Vagina (tissue), 2 donors: ENCODE results near the gene ARTN. TPM values are rescaled to one million over a fixed set of nuclear protein-coding genes. Genes with fewer than 3 reads are reported as not detected.
A peak's percentile ranks its signal among the peaks of the same experiment; 100 is the strongest.

Source experiments
- DNase-seq, 2 donors: peaks; one replicate each; pipeline ENCODE4 v3.0.0-alpha.2; 2017; ENCODE audit errors: extremely low spot score in 2 of 2
- H3K27ac ChIP-seq: fragments of 200-600 bp; sonication (generic); one replicate; pipeline ENCODE4 v1.5.1; 2019
- H3K27me3 ChIP-seq: fragments of 200-600 bp; sonication (generic); one replicate; pipeline ENCODE4 v1.5.1; 2019
- H3K36me3 ChIP-seq, 2 donors: fragments of 200-600 bp; sonication (generic); one replicate each; pipeline ENCODE4 v1.5.1; 2017 to 2019
- H3K4me1 ChIP-seq: fragments of 200-600 bp; sonication (generic); one replicate; pipeline ENCODE4 v1.5.1; 2019
- H3K4me3 ChIP-seq, 2 donors: fragments of 200-600 bp; sonication (generic); 1 replicate in 1 of 2; 2 replicates in 1 of 2; pipeline ENCODE4 v1.5.1; 2016 to 2019
- H3K9me3 ChIP-seq: fragments of 200-600 bp; sonication (generic); one replicate; pipeline ENCODE4 v1.5.1; 2019
- POLR2A ChIP-seq, 2 donors: fragments of 450-650 bp; IDR thresholded peaks; one replicate each; pipeline ENCODE4 v1.6.1; 2017; ENCODE audit warnings: antibody characterized with exemption in 2 of 2, mild to moderate bottlenecking in 2 of 2, moderate library complexity in 2 of 2
- POLR2AphosphoS5 ChIP-seq, 2 donors: sonication (generic); formaldehyde crosslinking; IDR thresholded peaks; one replicate each; pipeline ENCODE4 v1.9.0; 2017; ENCODE audit warnings: antibody characterized with exemption in 2 of 2, mild to moderate bottlenecking in 2 of 2, low read depth in 1 of 2; ENCODE audit not compliant: insufficient read depth in 1 of 2
- intact Hi-C: fragments of 100-400 bp; cut with DNase I; formaldehyde crosslinking; loops from one replicate; pipeline ENCODE4 v1.15.1; 2023
- total RNA-seq: library from RNA; depleted of rRNA; stranded (reverse); fragments of >200 nt; gene quantifications from one replicate; pipeline ENCODE4 v1.2.3, GENCODE V29; 2016
- TF ChIP-seq, protein P1 (sequence below), 3 experiments: fragments of 450-650 bp in 2 of 3; fragments of 200-600 bp in 1 of 3; sonication (generic) in 1 of 3; IDR thresholded peaks; one replicate each; pipeline ENCODE4 v1.5.1; 2017 to 2019; ENCODE audit warnings: antibody characterized with exemption in 3 of 3, mild to moderate bottlenecking in 2 of 3, moderate library complexity in 2 of 3

Gene ARTN
- total RNA-seq, 1 donor from 2014 or later: 17.4 TPM

DNA sequence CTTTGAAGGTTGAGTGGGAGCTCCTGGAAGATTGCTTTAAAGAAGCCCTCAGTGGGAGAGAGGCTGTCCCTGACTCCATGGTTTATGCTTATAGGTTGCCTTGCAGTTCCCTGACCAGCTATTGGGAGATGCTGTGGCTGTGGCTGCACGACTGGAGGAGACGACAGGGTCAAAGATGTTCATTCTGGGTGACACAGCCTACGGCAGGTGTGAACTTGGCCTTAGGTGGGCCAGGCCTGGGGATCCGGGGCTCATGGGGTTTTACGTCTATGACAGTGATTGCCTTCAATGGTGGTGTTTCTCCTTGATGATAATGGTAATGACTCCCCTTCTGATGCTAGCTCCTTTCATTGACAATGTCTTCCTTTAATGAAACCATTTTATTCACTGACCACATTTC lies 36.9 kb downstream of the ARTN start:
- peak overlapping the region; percentile 76 to 77 for H3K4me3 ChIP-seq
- TF ChIP-seq POLR2AphosphoS5 (IDR thresholded peaks at IDR 0.05; ENCODE audit: insufficient read depth in 1 of 2, low read depth in 1 of 2): no peak
- TF ChIP-seq, protein P1, sequence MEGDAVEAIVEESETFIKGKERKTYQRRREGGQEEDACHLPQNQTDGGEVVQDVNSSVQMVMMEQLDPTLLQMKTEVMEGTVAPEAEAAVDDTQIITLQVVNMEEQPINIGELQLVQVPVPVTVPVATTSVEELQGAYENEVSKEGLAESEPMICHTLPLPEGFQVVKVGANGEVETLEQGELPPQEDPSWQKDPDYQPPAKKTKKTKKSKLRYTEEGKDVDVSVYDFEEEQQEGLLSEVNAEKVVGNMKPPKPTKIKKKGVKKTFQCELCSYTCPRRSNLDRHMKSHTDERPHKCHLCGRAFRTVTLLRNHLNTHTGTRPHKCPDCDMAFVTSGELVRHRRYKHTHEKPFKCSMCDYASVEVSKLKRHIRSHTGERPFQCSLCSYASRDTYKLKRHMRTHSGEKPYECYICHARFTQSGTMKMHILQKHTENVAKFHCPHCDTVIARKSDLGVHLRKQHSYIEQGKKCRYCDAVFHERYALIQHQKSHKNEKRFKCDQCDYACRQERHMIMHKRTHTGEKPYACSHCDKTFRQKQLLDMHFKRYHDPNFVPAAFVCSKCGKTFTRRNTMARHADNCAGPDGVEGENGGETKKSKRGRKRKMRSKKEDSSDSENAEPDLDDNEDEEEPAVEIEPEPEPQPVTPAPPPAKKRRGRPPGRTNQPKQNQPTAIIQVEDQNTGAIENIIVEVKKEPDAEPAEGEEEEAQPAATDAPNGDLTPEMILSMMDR (IDR thresholded peaks at IDR 0.05): no peak
- TF ChIP-seq POLR2A (IDR thresholded peaks at IDR 0.05): no peak
- intact Hi-C loops: no loop called here
- DNase-seq: no peak
- no peaks in the 10 kb centered on the region for H3K9me3 ChIP-seq
- H3K36me3 ChIP-seq: peaks cover 0 to 9% of the 10 kb centered on the region in 2 donors
- no peak overlapping the region for H3K27ac ChIP-seq
- H3K27me3 ChIP-seq: no peaks in the 10 kb centered on the region
- H3K4me1 ChIP-seq: peaks cover 24% of the 10 kb centered on the region

DNA sequence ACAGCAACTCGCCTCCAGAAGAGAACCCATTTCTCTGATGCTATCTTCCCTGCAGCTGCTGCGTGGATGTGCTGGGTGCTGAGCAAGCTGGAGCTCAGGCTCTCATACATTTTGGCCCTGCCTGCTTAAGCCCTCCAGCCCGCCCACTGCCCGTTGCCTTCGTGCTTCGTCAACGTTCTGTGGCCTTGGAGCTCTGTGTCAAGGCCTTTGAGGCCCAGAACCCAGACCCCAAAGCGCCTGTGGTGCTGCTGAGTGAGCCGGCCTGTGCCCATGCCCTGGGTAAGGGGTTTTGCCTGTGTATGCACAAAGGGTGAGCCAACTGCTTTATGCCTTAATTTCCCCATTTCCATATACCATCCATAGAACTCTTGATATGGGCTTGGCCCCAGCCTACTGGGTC lies 37.3 kb downstream of the ARTN start:
- Histone ChIP-seq H3K36me3 (peaks cover 0 to 9% of the 10 kb centered on the region in 2 donors), H3K9me3 (no peaks in the 10 kb centered on the region), H3K27ac (no peak overlapping the region), H3K27me3 (no peaks in the 10 kb centered on the region), H3K4me1 (peaks cover 28% of the 10 kb centered on the region), H3K4me3 (peak overlapping the region in 1 of 2 donors; percentile 76)
- no peak for DNase-seq
- TF ChIP-seq POLR2A (IDR thresholded peaks at IDR 0.05) (no peak), POLR2AphosphoS5 (IDR thresholded peaks at IDR 0.05; ENCODE audit: insufficient read depth in 1 of 2, low read depth in 1 of 2) (no peak)
- TF ChIP-seq, protein P1 (IDR thresholded peaks at IDR 0.05): no peak
- intact Hi-C loops: no loop called here

DNA sequence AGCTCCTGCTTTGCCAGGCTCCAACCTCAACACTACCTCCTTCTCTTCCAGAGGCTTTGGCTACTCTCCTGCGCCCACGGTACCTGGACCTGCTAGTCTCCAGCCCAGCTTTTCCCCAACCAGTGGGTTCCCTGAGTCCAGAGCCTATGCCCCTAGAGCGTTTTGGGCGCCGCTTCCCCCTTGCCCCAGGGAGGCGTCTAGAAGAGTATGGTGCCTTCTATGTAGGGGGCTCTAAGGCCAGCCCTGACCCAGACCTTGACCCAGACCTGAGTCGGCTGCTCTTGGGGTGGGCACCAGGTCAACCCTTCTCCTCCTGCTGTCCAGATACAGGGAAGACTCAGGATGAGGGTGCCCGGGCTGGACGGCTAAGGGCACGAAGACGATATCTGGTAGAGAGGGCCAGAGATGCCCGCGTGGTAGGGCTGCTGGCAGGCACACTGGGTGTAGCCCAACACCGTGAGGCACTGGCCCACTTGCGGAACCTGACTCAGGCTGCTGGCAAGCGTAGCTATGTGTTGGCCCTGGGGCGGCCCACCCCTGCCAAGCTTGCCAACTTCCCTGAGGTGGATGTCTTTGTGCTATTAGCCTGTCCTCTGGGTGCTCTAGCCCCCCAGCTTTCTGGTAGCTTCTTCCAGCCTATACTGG lies 37.9 kb downstream of the ARTN start:
- DNase-seq: no peak
- Histone ChIP-seq H3K4me3 (no peak overlapping the region), H3K27ac (no peak overlapping the region), H3K36me3 (peaks cover 0 to 11% of the 10 kb centered on the region in 2 donors), H3K27me3 (no peaks in the 10 kb centered on the region), H3K9me3 (no peaks in the 10 kb centered on the region), H3K4me1 (peaks cover 33% of the 10 kb centered on the region)
- intact Hi-C loops: no loop called here
- TF ChIP-seq, protein P1 (IDR thresholded peaks at IDR 0.05): no peak
- no peak for TF ChIP-seq POLR2AphosphoS5 (IDR thresholded peaks at IDR 0.05; ENCODE audit: insufficient read depth in 1 of 2, low read depth in 1 of 2)
- TF ChIP-seq POLR2A (IDR thresholded peaks at IDR 0.05): no peak

DNA sequence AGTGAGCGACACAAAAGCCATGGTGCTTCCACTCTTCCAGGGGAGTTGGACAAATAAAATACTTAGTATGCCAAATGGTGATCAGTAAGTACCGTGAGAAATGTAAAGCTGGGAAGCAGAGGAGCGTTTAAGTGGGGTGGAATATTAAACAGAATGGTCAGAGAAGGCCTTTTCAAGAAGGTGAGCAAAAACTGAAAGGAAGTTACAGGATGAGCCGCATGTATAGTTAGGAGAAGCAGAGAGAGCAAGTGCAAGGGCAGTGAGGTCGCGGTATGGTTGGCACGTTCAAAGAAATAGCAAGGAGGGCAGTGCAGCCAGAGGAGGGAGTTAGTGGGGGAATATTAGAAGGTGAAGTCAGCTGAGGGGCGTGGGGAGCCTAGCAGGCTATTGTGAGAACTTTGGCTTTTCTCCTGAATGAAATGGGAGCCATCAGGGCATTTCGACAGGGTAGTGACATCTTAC lies 40.4 kb downstream of the ARTN start:
- H3K36me3 ChIP-seq: peaks cover 0 to 20% of the 10 kb centered on the region in 2 donors
- no peaks in the 10 kb centered on the region for H3K27me3 ChIP-seq
- H3K4me3 ChIP-seq: peak overlapping the region; percentile 76 to 94
- TF ChIP-seq POLR2A (IDR thresholded peaks at IDR 0.05) (no peak), POLR2AphosphoS5 (IDR thresholded peaks at IDR 0.05; ENCODE audit: insufficient read depth in 1 of 2, low read depth in 1 of 2) (no peak)
- TF ChIP-seq, protein P1 (IDR thresholded peaks at IDR 0.05): no peak
- peak overlapping the region; percentile 92 for H3K27ac ChIP-seq
- DNase-seq: no peak
- peaks cover 56% of the 10 kb centered on the region for H3K4me1 ChIP-seq
- intact Hi-C loops: no loop called here
- no peaks in the 10 kb centered on the region for H3K9me3 ChIP-seq
